Measurements from ENCODE around the gene SETD7.

SETD7 gene

DNA sequence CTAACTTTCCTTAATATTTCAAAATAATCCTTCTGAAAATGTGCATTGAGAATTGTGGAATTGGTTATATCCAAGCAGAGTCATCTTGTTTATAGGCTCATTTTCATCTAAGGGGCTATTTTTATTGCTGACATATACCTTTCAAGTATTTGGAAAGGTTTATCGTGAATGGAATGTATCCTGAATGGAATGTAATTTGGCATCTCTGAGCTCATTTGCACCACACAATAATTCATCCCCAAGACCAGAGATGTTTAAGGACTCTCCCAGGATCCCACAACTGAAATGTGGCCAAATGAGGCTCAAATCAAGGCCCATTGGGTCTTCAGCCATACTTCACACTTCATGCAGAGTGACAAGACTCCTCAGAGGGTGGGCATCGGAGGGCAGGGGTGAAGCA lies 7.5 kb upstream of the SETD7 start:
- Histone ChIP-seq H3K36me3 (ENCODE audit: insufficient read depth, low read length) (no peaks in the 10 kb centered on the region), H3K4me1 (ENCODE audit: insufficient read depth, low read length, severe bottlenecking) (peaks cover 15% of the 10 kb centered on the region), H3F3A (ENCODE audit: insufficient read depth, low read length) (no peaks in the 10 kb centered on the region), H2AFZ (ENCODE audit: low read length) (no peak overlapping the region), H3K9me3 (ENCODE audit: low read length) (no peaks in the 10 kb centered on the region), H3K4me2 (ENCODE audit: low read length) (no peak overlapping the region), H3K27ac (ENCODE audit: low read depth, low read length, poor library complexity, severe bottlenecking) (no peak overlapping the region), H3K9ac (ENCODE audit: low read length) (no peak overlapping the region), H3K4me3 (ENCODE audit: low read depth, low read length, poor library complexity, severe bottlenecking) (no peak overlapping the region), H3K9me2 (ENCODE audit: low read depth, low read length) (no peaks in the 10 kb centered on the region), H4K20me1 (ENCODE audit: insufficient read depth, low read length) (no peaks in the 10 kb centered on the region), H3K79me2 (ENCODE audit: insufficient read depth, low read length) (no peaks in the 10 kb centered on the region), H3K27me3 (ENCODE audit: insufficient read depth, low read length) (no peaks in the 10 kb centered on the region)
- no peak for TF ChIP-seq EZH2 (IDR thresholded peaks at IDR 0.05; ENCODE audit: borderline replicate concordance, low read length)
- TF ChIP-seq, protein P1, sequence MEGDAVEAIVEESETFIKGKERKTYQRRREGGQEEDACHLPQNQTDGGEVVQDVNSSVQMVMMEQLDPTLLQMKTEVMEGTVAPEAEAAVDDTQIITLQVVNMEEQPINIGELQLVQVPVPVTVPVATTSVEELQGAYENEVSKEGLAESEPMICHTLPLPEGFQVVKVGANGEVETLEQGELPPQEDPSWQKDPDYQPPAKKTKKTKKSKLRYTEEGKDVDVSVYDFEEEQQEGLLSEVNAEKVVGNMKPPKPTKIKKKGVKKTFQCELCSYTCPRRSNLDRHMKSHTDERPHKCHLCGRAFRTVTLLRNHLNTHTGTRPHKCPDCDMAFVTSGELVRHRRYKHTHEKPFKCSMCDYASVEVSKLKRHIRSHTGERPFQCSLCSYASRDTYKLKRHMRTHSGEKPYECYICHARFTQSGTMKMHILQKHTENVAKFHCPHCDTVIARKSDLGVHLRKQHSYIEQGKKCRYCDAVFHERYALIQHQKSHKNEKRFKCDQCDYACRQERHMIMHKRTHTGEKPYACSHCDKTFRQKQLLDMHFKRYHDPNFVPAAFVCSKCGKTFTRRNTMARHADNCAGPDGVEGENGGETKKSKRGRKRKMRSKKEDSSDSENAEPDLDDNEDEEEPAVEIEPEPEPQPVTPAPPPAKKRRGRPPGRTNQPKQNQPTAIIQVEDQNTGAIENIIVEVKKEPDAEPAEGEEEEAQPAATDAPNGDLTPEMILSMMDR (IDR thresholded peaks at IDR 0.05; ENCODE audit: low read length): no peak

DNA sequence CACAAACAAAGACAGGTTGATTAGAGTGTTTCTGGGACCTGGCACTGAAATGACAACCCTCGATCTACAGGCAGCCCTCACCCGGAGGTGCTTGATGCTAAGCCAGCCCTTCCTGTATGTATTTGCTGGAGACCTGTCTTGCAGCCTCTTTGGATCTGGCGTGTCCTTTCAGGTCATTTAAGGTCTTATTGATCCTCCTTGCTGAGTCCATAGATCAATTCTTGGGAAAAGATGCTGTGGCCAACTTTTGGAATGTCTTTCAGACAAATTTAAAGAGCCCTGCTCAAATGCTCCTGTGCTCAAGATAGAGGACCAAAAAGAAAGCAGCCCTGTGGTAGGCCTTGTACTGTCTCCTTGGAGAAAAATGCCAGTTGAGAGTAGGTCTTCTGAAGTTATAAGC lies 6.8 kb upstream of the SETD7 start:
- H3K9ac ChIP-seq (ENCODE audit: low read length): no peak overlapping the region
- H3K9me3 ChIP-seq (ENCODE audit: low read length): no peaks in the 10 kb centered on the region
- peaks cover 18% of the 10 kb centered on the region for H3K4me1 ChIP-seq (ENCODE audit: insufficient read depth, low read length, severe bottlenecking)
- no peak for TF ChIP-seq EZH2 (IDR thresholded peaks at IDR 0.05; ENCODE audit: borderline replicate concordance, low read length)
- TF ChIP-seq, protein P1 (IDR thresholded peaks at IDR 0.05; ENCODE audit: low read length): no peak
- H4K20me1 ChIP-seq (ENCODE audit: insufficient read depth, low read length): no peaks in the 10 kb centered on the region
- H3K27ac ChIP-seq (ENCODE audit: low read depth, low read length, poor library complexity, severe bottlenecking): no peak overlapping the region
- H2AFZ ChIP-seq (ENCODE audit: low read length): no peak overlapping the region
- H3K4me2 ChIP-seq (ENCODE audit: low read length): no peak overlapping the region
- H3K4me3 ChIP-seq (ENCODE audit: low read depth, low read length, poor library complexity, severe bottlenecking): no peak overlapping the region
- H3K27me3 ChIP-seq (ENCODE audit: insufficient read depth, low read length): no peaks in the 10 kb centered on the region
- no peaks in the 10 kb centered on the region for H3K79me2 ChIP-seq (ENCODE audit: insufficient read depth, low read length)
- H3K36me3 ChIP-seq (ENCODE audit: insufficient read depth, low read length): no peaks in the 10 kb centered on the region
- H3K9me2 ChIP-seq (ENCODE audit: low read depth, low read length): no peaks in the 10 kb centered on the region
- no peaks in the 10 kb centered on the region for H3F3A ChIP-seq (ENCODE audit: insufficient read depth, low read length)

DNA sequence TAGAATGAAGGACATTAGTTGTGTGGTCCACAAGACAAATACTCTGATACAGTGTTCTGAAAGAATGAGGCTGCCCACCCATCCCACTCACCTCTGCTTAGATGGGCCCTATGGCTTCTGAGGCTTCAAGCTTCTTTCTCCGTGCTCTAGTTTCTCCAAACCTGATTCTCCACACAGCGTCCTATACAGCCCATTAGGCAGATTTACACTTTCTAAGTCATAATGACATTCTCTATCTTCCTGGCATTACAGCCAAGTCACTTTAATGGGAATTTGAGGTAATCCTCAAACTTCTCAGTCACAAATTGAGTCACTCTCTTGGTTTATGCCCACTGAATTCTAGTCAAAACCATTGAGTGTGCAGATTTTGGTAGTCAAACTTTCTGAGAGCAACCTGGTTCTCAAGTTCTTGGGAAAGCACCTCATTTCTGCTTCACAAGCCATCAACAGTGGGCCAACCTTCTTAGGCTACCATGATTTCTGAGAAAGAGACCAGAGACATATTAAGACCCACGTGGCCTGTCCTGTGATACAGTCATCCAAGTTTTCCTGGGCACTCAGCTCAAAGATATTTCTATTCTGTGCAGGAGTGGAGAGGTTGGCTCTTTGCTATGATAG lies 6.2 kb upstream of the SETD7 start:
- H3K27me3 ChIP-seq (ENCODE audit: insufficient read depth, low read length): no peaks in the 10 kb centered on the region
- H3K27ac ChIP-seq (ENCODE audit: low read depth, low read length, poor library complexity, severe bottlenecking): no peak overlapping the region
- H3F3A ChIP-seq (ENCODE audit: insufficient read depth, low read length): no peaks in the 10 kb centered on the region
- no peak for TF ChIP-seq EZH2 (IDR thresholded peaks at IDR 0.05; ENCODE audit: borderline replicate concordance, low read length)
- TF ChIP-seq, protein P1 (IDR thresholded peaks at IDR 0.05; ENCODE audit: low read length): no peak
- H2AFZ ChIP-seq (ENCODE audit: low read length): no peak overlapping the region
- H4K20me1 ChIP-seq (ENCODE audit: insufficient read depth, low read length): no peaks in the 10 kb centered on the region
- no peak overlapping the region for H3K9ac ChIP-seq (ENCODE audit: low read length)
- H3K9me3 ChIP-seq (ENCODE audit: low read length): no peaks in the 10 kb centered on the region
- no peaks in the 10 kb centered on the region for H3K36me3 ChIP-seq (ENCODE audit: insufficient read depth, low read length)
- H3K4me3 ChIP-seq (ENCODE audit: low read depth, low read length, poor library complexity, severe bottlenecking): no peak overlapping the region
- no peaks in the 10 kb centered on the region for H3K9me2 ChIP-seq (ENCODE audit: low read depth, low read length)
- H3K4me1 ChIP-seq (ENCODE audit: insufficient read depth, low read length, severe bottlenecking): peaks cover 25% of the 10 kb centered on the region
- H3K79me2 ChIP-seq (ENCODE audit: insufficient read depth, low read length): no peaks in the 10 kb centered on the region
- H3K4me2 ChIP-seq (ENCODE audit: low read length): no peak overlapping the region

Data from OCI-LY1 (cell line).